Activated naive CD4-positive, alpha-beta T cell treated with Interleukin-2 at 50 U/mL for 16 hours (primary cell): ENCODE data around the gene NEU2.

ENCODE experiments used
- DNase-seq: peaks from one replicate; pipeline ENCODE4 v3.0.0-alpha.2; 2020

The NEU2 gene

DNA sequence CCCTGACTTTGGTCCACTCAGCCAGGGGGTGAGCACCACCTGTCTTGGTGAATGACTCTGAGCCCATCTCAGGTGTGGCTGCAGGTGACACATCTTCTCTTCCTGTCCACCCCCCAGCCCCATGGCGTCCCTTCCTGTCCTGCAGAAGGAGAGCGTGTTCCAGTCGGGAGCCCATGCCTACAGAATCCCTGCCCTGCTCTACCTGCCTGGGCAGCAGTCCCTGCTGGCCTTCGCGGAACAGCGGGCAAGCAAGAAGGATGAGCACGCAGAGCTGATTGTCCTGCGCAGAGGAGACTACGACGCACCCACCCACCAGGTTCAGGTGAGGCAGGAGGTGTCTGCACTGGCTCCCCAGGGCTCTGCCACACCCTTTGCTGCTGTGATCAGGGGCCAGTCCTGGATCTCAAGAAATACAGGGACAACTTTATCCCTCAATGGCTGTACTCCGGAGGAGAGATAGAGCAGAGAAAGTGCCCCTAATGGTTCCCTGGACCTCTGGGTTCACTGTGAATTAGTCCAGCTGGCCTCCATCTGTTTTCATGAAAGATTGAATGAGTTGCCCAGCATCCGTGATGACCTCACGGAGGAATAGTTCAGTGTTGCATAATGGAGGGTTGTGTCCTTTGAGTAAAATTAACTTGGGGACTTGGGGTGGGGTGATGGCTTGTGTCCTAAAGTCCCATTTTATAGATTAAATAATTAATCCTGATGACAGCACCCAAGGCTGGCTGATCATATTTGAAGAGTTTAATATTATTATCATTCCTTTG, at the start of gene NEU2:
TSS of gene NEU2 (plus strand) at position 122 of the 770 bp plus-strand sequence. CDS start at position 122, 0 bp downstream.
- DNase-seq = no peak

DNA sequence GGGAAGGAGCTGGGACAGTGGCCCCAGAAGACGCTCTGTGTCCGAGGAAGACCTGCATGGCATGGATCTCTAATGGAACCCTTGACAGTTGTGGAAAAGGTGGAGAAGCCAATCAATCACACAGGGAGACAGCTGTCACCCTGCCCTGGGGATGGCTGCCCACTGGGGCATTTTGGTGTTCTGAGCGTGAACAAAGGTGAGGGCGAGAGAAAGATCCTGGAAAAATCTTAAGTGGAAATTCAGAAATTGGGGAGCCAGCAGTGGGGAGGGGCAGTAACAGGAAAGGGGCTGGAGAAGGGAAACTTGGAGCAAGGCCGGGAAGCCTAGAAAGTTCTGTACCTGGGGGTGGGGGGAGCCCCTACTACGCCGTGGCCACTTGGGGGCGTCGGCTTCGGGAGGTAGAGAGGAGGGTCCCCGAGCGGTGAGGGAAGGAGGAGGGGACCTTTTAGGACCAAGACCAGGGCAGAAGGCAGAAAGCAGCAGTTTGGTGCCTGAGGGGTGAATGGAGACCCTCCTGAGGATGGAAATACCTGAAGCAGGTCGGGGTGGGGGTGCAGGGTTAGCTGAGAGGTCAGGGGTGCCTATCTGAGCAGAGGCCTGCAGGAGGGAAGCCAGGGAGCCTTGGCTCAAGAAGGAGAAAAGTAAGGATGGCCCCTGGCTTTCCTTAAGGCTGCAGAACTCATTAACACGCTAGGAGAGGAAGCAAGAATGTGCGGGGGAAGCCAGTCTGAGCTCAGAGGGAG, 49.4 kb upstream of the NEU2 start:
- no peak for DNase-seq

DNA sequence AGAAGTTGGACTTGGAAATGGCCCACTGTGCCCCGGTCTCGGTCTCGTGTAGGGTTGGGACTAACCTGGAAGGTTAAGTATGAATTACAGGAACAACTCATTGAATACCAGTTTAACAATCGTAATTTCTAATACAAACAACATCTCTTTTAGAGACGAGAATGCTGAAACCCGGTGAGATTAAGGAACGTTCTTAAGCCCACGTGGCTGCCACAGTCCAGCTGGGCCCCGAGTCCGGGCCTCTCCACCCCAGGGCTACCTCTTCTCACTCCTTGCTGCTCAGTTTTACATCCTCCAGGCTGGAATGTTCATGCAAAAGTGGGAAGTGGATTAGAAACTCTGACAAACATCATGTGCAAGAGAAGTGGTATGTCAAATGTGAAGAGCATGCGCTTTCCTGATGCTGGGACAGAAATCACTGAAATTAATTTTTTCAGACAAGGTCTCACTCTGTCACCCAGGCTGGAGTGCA, 48.8 kb upstream of the NEU2 start:
- no peak for DNase-seq

DNA sequence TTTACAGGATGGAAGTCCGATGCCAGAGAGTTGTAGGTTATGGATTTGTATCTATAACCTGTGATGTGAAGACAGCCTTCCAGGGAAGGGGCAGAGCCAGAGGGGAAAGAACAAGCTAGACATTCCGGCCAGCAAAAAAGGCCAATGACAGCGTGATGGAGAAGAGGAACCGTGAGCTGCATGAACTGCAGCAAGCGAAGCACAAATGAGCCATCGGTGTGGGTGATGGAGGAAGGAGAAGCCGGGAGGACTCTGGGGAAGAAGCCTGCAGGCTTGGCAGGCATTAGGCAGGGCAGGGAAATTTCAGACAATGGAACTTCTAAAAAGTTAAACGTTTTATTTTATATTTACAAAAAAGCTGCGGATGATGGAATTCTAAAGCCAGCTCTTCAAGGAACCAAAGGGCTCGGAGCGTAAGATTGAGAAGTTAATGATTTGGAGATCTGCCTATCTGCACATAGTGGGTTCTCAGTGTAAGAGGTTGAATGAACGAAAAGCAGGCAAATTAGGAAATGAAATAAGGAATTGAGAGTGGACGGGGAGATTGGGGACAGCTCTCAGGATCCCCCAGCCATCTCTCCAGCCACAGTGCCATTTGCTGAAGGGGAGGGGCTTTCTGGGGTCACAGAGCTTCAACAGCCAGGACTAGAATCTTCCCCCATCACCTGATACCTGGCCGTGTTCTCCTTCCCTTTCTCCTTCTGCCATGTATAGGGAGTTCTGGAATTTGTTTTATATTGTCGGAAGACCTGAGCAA, 47.8 kb upstream of the NEU2 start:
- no peak for DNase-seq

DNA sequence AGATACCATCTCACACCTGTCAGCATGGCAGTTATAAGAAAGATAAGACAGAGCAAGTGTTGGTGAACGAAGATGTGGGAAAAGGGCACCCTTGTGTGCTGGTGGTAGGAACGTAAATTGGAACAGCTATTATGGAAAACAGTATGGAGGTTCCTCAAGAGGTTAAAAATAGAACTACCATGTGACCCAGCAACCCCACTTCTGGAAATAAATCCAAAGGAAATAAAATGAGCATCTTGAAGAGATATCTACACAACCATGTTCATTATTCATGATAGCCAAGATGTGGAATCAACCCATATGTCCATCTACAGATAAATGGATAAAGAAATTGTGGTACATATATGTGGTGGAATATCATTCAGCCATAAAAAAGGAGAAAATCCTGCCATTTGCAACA, 46.3 kb upstream of the NEU2 start:
- no peak for DNase-seq

DNA sequence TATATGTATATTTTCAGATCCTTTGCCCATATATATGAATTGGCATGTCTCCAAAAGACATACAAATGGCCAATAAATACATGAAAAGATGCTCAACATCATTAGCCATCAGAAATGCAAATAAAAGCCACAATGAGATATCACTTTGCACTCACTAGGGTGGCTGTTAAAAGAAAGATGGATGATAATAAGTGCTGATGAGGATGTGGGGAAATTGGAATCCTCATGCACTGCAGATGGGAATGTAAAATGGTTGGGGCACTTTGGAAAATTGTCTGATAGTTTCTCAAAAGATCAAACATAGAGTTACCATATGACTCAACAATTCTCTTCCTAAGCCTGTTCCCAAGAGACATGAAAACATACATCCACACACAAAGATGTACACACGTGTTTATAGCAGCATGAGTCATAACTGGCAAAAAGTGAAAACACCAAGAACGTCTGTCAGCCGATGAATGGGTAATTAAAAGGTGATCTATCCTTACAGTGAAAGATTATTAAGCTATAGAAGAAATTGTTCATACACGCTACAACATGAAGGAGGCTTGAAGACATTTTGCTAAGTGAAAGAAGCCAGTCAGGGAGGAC, 39.1 kb upstream of the NEU2 start:
- DNase-seq = no peak

DNA sequence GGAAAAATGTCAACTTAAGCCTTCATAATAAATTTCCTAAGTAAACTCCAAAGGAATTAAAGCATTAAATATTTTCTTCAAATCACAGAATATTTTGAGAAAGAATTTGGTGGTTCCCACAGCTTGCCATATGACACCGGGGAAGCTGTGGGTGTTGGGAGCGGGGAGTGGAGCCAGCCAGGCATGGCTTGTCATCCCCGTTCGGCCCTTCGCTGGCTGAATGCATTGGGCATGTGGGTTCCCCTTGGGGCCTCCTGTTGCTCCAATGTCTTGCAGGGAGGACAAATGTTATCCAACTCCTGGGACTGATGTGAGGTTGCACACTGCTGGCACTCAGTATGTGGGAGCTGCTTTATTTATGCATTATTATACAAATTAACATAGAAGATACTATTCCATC, 38.0 kb upstream of the NEU2 start:
- DNase-seq = no peak

DNA sequence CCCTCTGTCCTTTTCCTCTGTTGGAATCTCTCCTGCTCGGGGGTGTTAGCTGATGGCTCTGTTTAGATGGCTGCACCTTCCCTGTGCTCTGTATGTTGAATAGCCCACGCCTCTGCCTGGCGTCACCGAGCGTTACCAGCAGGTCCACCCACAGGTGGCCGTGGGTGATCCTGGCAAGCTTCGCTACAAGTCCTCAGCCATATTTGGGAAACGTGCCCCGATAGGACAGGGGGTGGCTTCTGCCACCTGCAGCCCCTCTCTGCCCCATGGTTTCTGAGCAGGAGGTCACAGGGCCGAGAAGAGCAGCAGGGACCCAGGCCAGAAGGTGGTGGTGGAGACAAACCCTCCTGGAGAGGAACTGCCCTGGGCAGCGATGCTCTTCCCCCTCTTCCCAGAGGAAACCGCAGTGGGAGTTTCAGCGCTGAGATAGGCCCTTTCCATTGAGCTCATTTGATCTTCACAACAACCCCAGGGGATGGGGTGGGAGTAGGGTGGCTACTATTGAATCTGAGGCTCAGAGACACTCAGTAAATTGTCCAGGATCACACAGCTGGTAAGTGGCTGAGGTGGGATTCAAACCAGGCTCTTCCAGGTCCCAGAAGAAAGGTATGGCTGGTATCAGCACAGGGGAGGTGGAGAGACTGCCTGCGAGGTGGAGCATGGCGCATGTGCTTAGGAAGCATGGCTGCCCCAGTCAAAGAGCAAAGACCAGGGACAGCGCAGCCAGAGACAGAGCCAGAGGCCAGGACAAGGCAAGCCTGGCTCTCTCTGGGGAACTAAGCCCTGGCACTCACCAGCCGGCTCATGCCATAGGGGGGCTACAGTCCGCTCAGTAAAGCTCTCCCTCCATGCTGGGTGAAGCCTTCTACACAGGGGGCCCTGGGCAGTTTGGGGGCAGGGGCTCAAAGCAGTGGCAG, 34.5 kb upstream of the NEU2 start:
- no peak for DNase-seq

DNA sequence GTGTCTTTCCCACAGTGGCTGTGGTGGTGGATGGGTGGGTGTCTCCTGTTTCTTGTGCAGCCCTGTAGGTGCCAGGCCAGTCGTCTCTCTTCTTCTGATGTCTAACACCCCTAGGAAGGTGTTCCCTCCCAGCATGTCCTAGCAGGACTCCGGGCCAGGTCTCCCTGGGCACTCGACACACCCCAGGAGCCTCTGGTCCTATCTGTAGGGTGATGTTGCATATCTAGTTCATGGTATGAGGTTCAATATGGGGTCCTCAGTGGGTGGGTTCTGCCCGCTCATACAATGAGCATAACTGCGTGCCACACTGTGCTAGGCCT, 33.8 kb upstream of the NEU2 start:
- DNase-seq = no peak

DNA sequence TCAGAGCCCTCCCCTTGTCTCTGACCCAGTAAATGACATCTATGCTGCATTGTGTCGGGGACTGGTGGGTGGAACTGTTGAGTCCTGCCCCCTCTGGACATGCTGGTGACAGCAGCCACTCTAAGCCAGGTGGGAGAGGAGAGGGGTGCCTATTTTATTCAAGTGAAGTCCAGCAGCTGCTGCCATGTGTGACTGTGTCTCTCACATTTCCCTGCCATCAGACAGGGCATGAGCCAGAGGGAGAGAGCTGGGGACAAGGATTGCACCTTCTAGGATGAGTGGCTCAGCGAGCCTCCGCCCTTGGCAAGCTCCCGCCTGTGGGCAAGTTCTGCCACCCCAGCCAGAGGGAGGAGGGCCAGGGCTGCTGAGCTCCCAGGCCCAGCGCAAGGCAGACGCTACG, 33.1 kb upstream of the NEU2 start:
- DNase-seq = no peak

DNA sequence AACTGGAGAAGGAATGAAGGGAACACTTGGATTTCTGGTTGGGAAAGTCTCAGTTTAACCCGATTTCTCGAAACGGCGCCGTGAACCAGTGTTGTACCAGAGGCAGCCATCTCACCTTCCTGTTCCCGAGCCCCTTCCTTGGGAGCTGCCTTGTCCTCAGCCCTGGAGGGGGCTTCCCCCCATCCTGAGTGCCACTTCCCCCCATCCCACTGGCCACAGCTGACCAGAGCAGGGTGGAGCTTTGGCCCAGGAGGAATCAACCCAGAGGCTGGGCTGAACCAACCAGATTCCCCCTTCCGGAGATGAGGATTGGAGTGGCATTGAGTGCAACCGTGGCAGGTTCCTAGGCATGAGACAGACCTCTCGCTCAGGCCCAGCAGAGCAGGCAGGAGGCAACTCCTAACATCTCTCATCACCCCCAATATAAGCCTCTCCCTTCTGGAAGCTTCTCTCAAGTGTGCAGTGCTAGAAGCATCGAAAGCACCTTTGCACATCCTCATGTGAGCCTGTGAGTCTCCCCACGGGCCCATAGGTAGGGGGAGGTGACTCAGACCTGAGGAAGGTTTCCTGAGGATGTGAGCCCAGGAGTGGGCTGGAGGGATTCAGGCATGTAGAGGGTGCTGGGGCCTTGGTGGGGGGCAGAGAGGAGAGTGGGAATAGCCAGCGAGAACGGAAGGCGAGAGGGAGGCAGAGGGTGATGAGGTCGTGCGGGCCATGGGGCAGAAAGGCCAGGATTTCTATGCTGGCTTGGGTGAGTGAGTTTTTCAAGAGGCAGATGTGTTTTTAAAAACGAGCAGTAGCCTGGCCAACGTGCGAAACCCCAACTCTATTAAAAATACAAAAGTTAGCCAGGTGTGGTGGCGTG, 31.4 kb upstream of the NEU2 start:
- no peak for DNase-seq

DNA sequence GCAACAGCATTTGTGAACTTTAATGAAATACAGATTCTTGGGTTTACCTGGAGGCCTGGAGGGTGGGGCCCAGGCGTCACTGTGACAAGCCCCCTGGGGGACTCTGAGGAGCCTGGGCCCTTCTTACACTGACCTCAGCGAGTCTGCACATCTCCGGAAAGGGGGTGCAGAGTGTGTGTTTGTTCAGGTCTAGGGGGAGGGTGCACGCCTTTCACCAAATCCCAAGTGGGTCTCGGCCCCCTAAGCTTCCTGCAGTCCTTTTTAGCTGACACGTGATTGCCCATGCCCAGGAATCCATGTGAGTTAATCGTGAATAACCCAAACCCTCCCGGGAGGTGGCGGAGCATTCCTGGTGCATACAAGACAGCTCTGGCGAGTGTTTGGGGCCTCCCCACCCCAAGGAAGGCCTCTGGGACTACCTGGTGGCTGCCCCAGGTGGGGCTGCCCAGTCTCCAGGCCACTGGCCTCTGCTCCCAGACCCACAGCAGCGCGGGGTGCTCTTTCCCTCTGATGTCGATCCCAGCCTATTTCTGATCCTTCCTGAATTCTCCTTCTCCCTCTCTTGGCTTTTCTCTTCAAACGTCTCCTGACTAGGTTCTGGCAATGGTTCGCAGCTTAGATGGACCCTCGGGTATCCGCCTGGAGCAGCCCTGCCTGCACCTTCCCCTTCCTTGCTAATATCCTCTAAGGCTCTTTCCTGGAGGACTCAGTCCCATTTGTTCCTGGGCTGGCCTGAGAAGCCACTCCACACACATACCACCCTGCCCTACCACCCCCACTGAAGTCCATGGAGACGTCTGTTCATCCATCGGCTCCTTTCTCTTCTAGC, 29.4 kb upstream of the NEU2 start:
- DNase-seq = no peak

DNA sequence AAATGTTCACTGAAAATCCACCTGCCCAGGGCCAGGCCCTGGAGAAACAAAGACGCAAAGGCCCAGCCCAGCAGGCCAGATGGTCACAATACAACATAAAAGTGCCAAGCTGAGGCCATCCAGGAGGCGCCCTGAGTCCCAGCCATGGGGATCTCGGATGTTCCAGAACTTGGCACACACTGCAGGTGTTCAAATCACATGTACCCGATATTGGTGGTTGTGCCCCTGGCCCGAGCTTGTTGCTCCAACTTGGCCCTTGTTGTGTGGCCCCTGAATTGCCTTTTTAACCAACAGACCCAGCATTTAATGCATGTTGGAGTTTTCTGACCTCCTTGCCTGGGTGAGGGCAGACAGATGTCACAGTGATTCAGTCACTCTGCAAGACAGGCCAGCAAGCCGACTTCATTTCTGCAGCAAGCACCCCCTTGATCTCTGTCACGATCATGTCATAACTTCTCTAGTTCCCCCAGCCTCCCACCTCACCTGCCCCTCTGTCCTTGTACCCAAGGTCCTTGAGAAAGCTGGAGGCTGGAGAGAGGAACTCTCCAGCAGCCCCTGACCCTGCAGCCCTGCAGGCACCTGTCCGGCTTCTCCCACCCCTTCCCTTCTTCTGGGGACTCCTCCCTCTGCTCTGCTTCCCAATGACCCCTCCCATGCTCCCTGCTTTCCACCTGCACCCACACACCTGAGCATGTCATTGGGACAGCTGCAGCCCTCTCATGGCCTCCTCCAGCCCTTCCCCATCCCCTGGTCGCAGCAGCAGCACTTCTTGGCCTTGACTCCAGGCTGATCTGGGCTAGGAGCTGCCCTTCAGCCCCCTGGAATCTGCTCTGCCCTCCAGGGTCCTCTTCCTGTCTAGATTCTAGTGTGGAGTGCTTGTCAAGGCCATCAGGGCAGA, 28.6 kb upstream of the NEU2 start:
- no peak for DNase-seq

DNA sequence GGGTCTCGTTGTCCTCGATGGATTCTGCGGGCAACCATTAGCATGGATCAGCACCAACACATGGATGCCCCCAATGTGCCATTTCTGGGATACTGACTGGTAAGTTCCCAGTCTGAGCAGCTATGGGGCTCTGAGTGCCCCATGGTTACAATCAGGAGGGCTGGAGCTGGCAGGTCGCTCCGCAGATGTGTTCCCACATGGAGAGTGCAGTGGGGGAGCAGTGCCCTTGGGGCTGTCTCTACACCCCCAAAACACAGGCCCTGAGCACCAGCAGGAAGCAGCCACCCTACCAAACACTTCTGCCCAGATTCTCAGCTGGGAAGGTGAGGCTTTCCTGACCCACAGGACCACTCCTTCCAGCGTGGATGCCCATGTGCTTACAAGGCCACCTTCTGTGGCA, 27.4 kb upstream of the NEU2 start:
- DNase-seq = no peak

DNA sequence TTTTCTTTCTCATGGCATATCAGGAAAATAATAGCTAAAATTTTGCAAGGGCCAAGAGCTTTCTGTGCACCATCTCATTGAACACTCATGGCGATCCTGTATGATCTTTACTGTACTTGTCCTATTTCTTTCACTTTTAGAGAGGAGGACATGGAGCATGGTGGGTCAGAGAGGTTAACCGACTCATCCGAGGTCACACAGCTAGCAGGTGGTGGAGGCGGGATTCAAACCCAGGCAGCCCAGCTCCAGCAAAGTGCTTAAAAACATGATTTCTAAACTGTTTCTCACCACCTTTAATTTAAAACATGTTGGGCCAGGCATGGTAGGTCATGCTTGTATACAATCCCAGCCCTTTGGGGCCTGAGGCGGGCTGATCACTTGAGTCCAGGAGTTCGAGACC, 25.8 kb upstream of the NEU2 start:
- DNase-seq = no peak

DNA sequence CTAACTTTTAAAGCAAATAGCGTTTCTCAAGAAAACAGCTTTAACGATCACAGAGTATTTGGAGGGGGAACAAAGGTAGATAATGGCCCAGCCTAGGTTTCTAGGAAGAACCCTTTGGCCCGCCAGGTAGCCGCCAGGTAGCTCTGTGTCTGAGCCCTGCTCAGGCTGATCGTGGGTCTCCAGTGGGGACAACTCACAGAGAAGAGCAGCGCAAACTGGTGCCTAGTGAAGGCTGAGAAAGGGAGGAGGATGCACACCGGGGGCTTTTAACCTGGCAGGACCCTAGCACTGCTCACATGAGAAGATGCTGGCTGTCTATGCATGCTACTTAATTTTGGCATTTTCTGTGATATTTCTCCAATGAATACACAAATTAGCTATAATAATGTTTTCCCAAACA, 25.2 kb upstream of the NEU2 start:
- no peak for DNase-seq

DNA sequence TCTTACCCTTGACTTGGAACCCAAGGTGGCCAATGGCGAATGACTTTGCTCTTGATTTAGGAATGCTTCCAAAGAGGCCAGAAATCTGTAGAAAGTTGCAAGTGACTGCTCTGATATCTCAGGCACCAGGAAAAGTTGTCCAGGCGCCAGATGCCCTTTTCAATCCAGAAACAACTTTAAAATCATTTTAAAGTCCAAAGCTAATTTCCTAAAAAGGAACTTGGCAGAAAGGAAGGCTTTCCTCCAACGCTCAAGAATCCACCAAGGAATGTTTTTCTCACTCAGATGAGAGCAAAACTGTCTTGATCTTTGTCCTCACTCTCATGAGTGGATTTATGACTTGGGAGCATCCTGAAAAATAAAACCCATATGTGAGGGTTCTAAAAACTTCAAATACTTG, 24.7 kb upstream of the NEU2 start:
- no peak for DNase-seq

DNA sequence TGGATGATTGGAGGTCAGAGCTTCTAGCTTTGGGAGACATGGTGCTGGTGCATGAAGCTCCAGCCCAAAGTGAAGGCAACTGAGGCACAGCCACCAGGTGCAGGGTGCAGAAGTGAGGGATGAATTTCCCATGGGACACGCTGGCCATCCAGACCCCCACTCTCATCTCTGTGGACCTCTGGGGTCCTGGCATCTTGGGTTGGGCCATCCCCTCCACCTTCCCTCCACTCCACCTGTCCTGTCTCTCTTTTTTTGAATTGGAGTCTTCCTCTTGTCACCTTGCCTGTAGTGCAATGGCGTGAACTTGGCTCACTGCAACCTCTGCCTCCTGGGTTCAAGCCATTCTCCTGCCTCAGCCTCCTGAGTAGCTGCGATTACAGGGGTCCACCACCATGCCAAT, 22.8 kb upstream of the NEU2 start:
- DNase-seq = no peak

DNA sequence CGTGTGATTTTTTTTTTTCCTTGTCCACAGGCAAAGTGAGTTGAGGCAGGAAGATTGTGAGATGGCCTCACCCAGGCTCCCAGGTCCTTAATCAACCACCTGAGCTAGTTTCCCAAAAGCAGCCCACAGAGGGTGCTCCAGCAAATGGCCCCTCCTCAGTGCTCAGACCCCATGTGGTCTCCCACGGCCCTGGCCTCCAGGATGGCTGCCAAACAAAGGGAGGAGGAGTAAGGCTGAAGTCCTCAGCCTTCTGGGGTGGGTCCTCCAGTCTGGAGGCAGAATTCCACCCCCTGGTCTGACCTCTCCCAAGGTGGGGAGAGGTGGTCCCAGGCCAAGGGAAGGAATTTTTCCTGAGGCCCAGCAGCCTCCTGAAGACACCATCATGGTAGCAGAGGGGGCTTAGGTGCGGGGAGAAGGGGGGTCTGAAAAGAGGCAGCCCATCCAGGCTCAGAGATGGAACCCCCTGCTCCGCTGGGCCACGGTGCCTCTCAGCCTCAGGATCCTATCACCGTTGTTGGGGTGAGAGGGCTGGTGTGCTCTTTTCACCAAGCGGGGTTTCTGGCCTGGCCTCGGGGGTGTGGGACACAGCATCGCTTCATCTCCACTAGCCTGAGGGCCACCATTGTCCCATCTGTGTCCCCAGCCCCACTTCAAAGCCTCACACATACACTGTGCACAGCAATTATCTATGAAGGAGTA, 21.8 kb upstream of the NEU2 start:
- no peak for DNase-seq
